H1 (cell line): ENCODE measurements around the gene SNAP47. TPM values are rescaled to one million over a fixed set of nuclear protein-coding genes. Genes with fewer than 3 reads are reported as not detected.

Experiments
- CTCF ChIA-PET: fragments of 300-600 bp; sonication (Branson Sonifier 250); formaldehyde crosslinking; loops from one replicate; lab custom pipeline; 2021; ENCODE audit not compliant: partially characterized antibody; lab: Charles Lee
- POLR2A ChIA-PET: fragments of 300-600 bp; sonication (Branson Sonifier 250); formaldehyde crosslinking; loops from one replicate; lab custom pipeline; 2021; ENCODE audit warnings: inconsistent platforms; ENCODE audit not compliant: partially characterized antibody; lab: Charles Lee
- DNase-seq, 2 experiments: peaks; one replicate each; pipeline versions ENCODE4 v3.0.0 to v3.0.0-alpha.2; 2010 to 2022; ENCODE audit warnings: low spot score in 2 of 2, low read depth in 1 of 2, mixed read lengths in 1 of 2
- FAIRE-seq: peaks from 2 replicates; lab custom pipeline; 2011; peaks lifted over from hg19 to GRCh38; lab: Jason Lieb, UNC
- H2AFZ ChIP-seq: 2 replicates; pipeline ENCODE4 v1.8.1; 2012; ENCODE audit warnings: low read length, inconsistent platforms
- H2AK5ac ChIP-seq: 2 replicates; pipeline ENCODE4 v1.6.1; 2013; ENCODE audit warnings: low read depth, low read length
- H2BK120ac ChIP-seq: replicated peaks from 2 replicates; pipeline ENCODE3; 2013; ENCODE audit warnings: low read depth, low read length, inconsistent platforms
- H2BK12ac ChIP-seq: 2 replicates; pipeline ENCODE4 v1.6.1; 2013; ENCODE audit warnings: low read depth, low read length
- H2BK15ac ChIP-seq: 2 replicates; pipeline ENCODE4 v1.6.1; 2013; ENCODE audit warnings: low read length
- H2BK20ac ChIP-seq: 2 replicates; pipeline ENCODE4 v1.6.1; 2013; ENCODE audit warnings: low read length
- H2BK5ac ChIP-seq: 2 replicates; pipeline ENCODE4 v1.6.1; 2013; ENCODE audit warnings: low read depth, low read length
- H3K14ac ChIP-seq: 2 replicates; pipeline ENCODE4 v1.6.1; 2013; ENCODE audit warnings: inconsistent platforms; ENCODE audit not compliant: insufficient read length
- H3K18ac ChIP-seq: 2 replicates; pipeline ENCODE4 v1.6.1; 2013; ENCODE audit warnings: low read length; ENCODE audit errors: extremely low read depth
- H3K23ac ChIP-seq: 2 replicates; pipeline ENCODE4 v1.6.1; 2013; ENCODE audit warnings: inconsistent platforms; ENCODE audit not compliant: insufficient read length
- H3K23me2 ChIP-seq: 2 replicates; pipeline ENCODE4 v1.6.1; 2013; ENCODE audit warnings: low read depth, low read length
- H3K27ac ChIP-seq: 2 replicates; pipeline ENCODE4 v1.6.1; 2011; ENCODE audit warnings: low read depth, low read length, inconsistent platforms
- H3K27me3 ChIP-seq, 4 experiments: replicated peaks in 1 of 4; 1 replicate in 1 of 4; 2 replicates in 3 of 4; pipeline versions ENCODE4 v1.6.1 to v1.8.1; 2011 to 2013; ENCODE audit warnings: low read length in 3 of 4, mild to moderate bottlenecking in 3 of 4, inconsistent platforms in 2 of 4, mixed read lengths in 2 of 4, moderate library complexity in 1 of 4; ENCODE audit not compliant: control insufficient read depth in 3 of 4, insufficient read depth in 3 of 4; ENCODE audit errors: extremely low read depth in 1 of 4
- H3K36me3 ChIP-seq, 4 experiments: 2 replicates each; pipeline versions ENCODE4 v1.6.1 to v1.8.1; 2011 to 2013; ENCODE audit warnings: mild to moderate bottlenecking in 4 of 4, low read length in 3 of 4, moderate library complexity in 2 of 4, control low read depth in 1 of 4, inconsistent platforms in 1 of 4; ENCODE audit not compliant: insufficient read depth in 4 of 4, control insufficient read depth in 2 of 4
- H3K4ac ChIP-seq: replicated peaks from 2 replicates; pipeline ENCODE3; 2013; ENCODE audit warnings: low read length, low read depth, mixed read lengths, inconsistent platforms; ENCODE audit not compliant: insufficient read length
- H3K4me1 ChIP-seq, 4 experiments: replicated peaks in 1 of 4; 1 replicate in 1 of 4; 2 replicates in 3 of 4; pipeline versions ENCODE4 v1.6.1 to v1.8.1; 2011 to 2013; ENCODE audit warnings: low read length in 3 of 4, inconsistent platforms in 2 of 4, mixed read lengths in 1 of 4; ENCODE audit not compliant: insufficient read depth in 4 of 4, control insufficient read depth in 3 of 4
- H3K4me2 ChIP-seq, 2 experiments: 2 replicates each; pipeline versions ENCODE4 v1.6.1 to v1.8.1; 2011 to 2013; ENCODE audit warnings: low read depth in 2 of 2, low read length in 2 of 2, control low read depth in 1 of 2, inconsistent platforms in 1 of 2, mild to moderate bottlenecking in 1 of 2; ENCODE audit not compliant: insufficient read depth in 1 of 2
- H3K4me3 ChIP-seq, 4 experiments: fragments of 200-600, 300-600 bp in 1 of 4; sonication (generic), shearing (Covaris generic), sonication (Bioruptor Twin) in 1 of 4; 2 replicates each; pipeline versions ENCODE4 v1.5.1 to v1.8.1; 2011 to 2016; ENCODE audit warnings: low read length in 4 of 4, low read depth in 3 of 4, control low read depth in 2 of 4, inconsistent platforms in 2 of 4, mild to moderate bottlenecking in 2 of 4, mixed read lengths in 1 of 4, moderate library complexity in 1 of 4; ENCODE audit not compliant: insufficient read depth in 2 of 4; ENCODE audit errors: extremely low read depth in 1 of 4
- H3K56ac ChIP-seq: replicated peaks from 2 replicates; pipeline ENCODE3; 2013; ENCODE audit warnings: low read depth, mild to moderate bottlenecking, mixed read lengths, low read length, inconsistent platforms; ENCODE audit not compliant: insufficient read length
- H3K79me1 ChIP-seq: 2 replicates; pipeline ENCODE4 v1.6.1; 2013; ENCODE audit warnings: low read depth, low read length, control low read depth
- H3K79me2 ChIP-seq, 2 experiments: 2 replicates each; pipeline versions ENCODE4 v1.6.1 to v1.8.1; 2012 to 2013; ENCODE audit warnings: low read length in 2 of 2, mild to moderate bottlenecking in 2 of 2, inconsistent platforms in 1 of 2; ENCODE audit not compliant: insufficient read depth in 2 of 2, control insufficient read depth in 1 of 2
- H3K9ac ChIP-seq, 4 experiments: replicated peaks in 1 of 4; 1 replicate in 1 of 4; 2 replicates in 3 of 4; pipeline versions ENCODE4 v1.6.1 to v1.8.1; 2011 to 2013; ENCODE audit warnings: low read depth in 3 of 4, low read length in 3 of 4, control low read depth in 2 of 4, mild to moderate bottlenecking in 2 of 4, moderate library complexity in 2 of 4, inconsistent platforms in 1 of 4; ENCODE audit errors: extremely low read depth in 1 of 4
- H3K9me3 ChIP-seq, 2 experiments: 2 replicates each; pipeline versions ENCODE4 v1.6.1 to v1.8.1; 2012 to 2013; ENCODE audit warnings: mild to moderate bottlenecking in 2 of 2, moderate library complexity in 2 of 2, control low read depth in 1 of 2, inconsistent platforms in 1 of 2, low read depth in 1 of 2, low read length in 1 of 2, mixed read lengths in 1 of 2; ENCODE audit not compliant: insufficient read depth in 2 of 2
- H4K20me1 ChIP-seq, 2 experiments: replicated peaks in 1 of 2; 2 replicates each; pipeline versions ENCODE3 to v1.8.1; 2011 to 2013; ENCODE audit warnings: inconsistent platforms in 2 of 2, low read length in 2 of 2, mild to moderate bottlenecking in 1 of 2; ENCODE audit not compliant: insufficient read depth in 2 of 2, control insufficient read depth in 1 of 2
- H4K5ac ChIP-seq: 2 replicates; pipeline ENCODE4 v1.6.1; 2013; ENCODE audit warnings: low read length, low read depth, mixed read lengths, inconsistent platforms; ENCODE audit not compliant: insufficient read length
- H4K8ac ChIP-seq: 2 replicates; pipeline ENCODE4 v1.8.0; 2013; ENCODE audit warnings: mild to moderate bottlenecking, moderate library complexity, low read length, inconsistent platforms; ENCODE audit not compliant: insufficient read depth; ENCODE audit errors: extremely low read depth
- H4K91ac ChIP-seq: replicated peaks from 2 replicates; pipeline ENCODE3; 2013; ENCODE audit warnings: low read length, mixed read lengths, inconsistent platforms; ENCODE audit not compliant: insufficient read length
- CBX5 ChIP-seq: fragments of 300-800, 300-1000 bp; sonication (generic); IDR thresholded peaks from 2 replicates; pipeline ENCODE4 v1.7.1; 2016; ENCODE audit warnings: antibody characterized with exemption, low read length, low read depth
- CHD2 ChIP-seq: IDR thresholded peaks from 2 replicates; pipeline ENCODE4 v1.6.1; 2012; ENCODE audit warnings: low read length, improper control_type of control experiment
- E2F6 ChIP-seq: IDR thresholded peaks from 2 replicates; pipeline ENCODE4 v1.6.1; 2012; ENCODE audit warnings: inconsistent platforms
- EP300 ChIP-seq, 2 experiments: IDR thresholded peaks; 1 replicate in 1 of 2; 2 replicates in 1 of 2; pipeline ENCODE4 v1.6.1; 2011 to 2012; ENCODE audit warnings: low read depth in 2 of 2, low read length in 2 of 2, mild to moderate bottlenecking in 2 of 2, borderline replicate concordance in 1 of 2, inconsistent platforms in 1 of 2, moderate library complexity in 1 of 2
- GTF2F1 ChIP-seq: IDR thresholded peaks from 2 replicates; pipeline ENCODE4 v1.6.1; 2012; ENCODE audit warnings: low read depth, low read length, improper control_type of control experiment, borderline replicate concordance
- JUN ChIP-seq: IDR thresholded peaks from 2 replicates; pipeline ENCODE4 v1.6.1; 2011; ENCODE audit warnings: low read depth, mild to moderate bottlenecking, improper control_type of control experiment, low read length
- JUND ChIP-seq: IDR thresholded peaks from 2 replicates; pipeline ENCODE4 v1.6.1; 2011; ENCODE audit warnings: mild to moderate bottlenecking, improper control_type of control experiment, low read length
- KDM1A ChIP-seq: fragments of 200-600, 300-600 bp; sonication (generic); IDR thresholded peaks from 2 replicates; pipeline ENCODE4 v1.7.1; 2016; ENCODE audit warnings: mild to moderate bottlenecking, low read length, borderline replicate concordance
- KDM5A ChIP-seq: fragments of 200-600 bp; IDR thresholded peaks from 2 replicates; pipeline ENCODE4 v1.7.1; 2012; ENCODE audit warnings: mild to moderate bottlenecking, low read length, inconsistent platforms, mixed read lengths
- PHF8 ChIP-seq: fragments of 200-600 bp; sonication (generic); conservative IDR thresholded peaks from 2 replicates; pipeline ENCODE4 v1.7.1; 2012; ENCODE audit warnings: low read depth, mild to moderate bottlenecking, inconsistent platforms, low read length, moderate library complexity
- SP1 ChIP-seq: IDR thresholded peaks from 2 replicates; pipeline ENCODE4 v1.6.1; 2011; ENCODE audit warnings: low read depth, low read length
- ZNF274 ChIP-seq: IDR thresholded peaks from 2 replicates; pipeline ENCODE4 v1.7.0; 2012; ENCODE audit warnings: low read length, borderline replicate concordance; ENCODE audit errors: extremely low read depth
- WGBS, 2 experiments: shearing (Covaris generic) in 1 of 2; methylation state at CpG; one replicate each; pipeline versions ENCODE4 v1.1.6 to v1.1.7; 2013 to 2015; ENCODE audit warnings: low lambda C conversion rate in 2 of 2, mixed read lengths in 2 of 2, inconsistent platforms in 1 of 2, low coverage in 1 of 2, missing lambda C conversion rate in 1 of 2; ENCODE audit not compliant: insufficient replicate concordance in 2 of 2, insufficient coverage in 1 of 2, insufficient read length in 1 of 2; ENCODE audit errors: extremely low coverage in 1 of 2, missing lambda C conversion rate in 1 of 2; 5-methylcytosine and 5-hydroxymethylcytosine counted together
- polyA plus RNA-seq, 7 experiments: library from polyadenylated mRNA; depleted of rRNA in 3 of 7; stranded (reverse) in 5 of 7; unstranded in 2 of 7; fragments of >200 nt in 5 of 7; fragments of 200-250 nt in 2 of 7; gene quantifications; 1 replicate in 5 of 7; 2 replicates in 1 of 7; 4 replicates in 1 of 7; pipeline versions ENCODE4 v1.2.1 to v1.2.3, GENCODE V29; 2011 to 2013; ENCODE audit warnings: missing spikeins in 2 of 7, mixed read lengths in 2 of 7
- total RNA-seq: library from RNA; stranded (reverse); fragmentation: NEBNext Ultra II Directional; extraction: Animal tissue kit (Norgen Biotek cat#: 25700); gene quantifications from 2 replicates; pipeline ENCODE4 v1.2.1, GENCODE V29; 2021

The SNAP47 gene
- total and polyA plus RNA-seq, 2 of the 8 experiments (the other 6 are each of a cell fraction or from before 2014, with no cell fraction given): 37.6 to 42.2 TPM

DNA sequence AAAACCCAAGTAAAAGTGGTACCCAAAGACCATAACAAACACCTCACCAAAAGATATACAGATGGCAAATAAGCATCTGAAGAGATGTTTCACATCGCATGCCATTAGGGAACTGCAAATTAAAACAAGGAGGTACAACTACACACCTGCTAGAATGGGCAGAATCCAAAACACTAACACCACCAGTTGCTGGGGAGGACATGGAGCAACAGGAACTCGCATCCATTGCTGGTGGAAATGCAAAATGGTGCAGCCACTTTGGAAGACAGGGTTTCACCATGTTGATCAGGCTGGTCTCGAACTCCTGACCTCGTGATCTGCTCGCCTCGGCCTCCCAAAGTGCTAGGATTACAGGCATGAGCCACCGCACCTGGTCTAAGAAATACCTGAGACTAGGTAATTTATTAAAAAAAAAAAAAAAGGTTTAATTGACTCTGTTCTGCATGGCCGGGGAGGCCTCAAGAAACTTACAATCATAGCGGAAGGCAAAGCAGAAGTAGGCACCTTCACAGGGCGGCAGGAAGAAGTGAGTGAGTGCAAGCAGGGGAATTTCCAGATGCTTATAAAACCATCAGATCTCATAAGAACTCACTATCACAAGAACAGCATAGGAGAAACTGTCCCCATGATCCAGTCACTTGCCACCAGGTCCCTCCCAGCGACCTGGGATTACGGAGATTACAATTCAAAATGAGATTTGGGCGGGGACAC is 50.0 kb downstream of the SNAP47 start:
- Histone ChIP-seq H2AK5ac (no peak overlapping the region), H3K23ac (no peak overlapping the region), H3K27me3 (peaks cover 4 to 37% (median 27%) of the 10 kb centered on the region in 4 experiments; a peak in 6 of 7 replicates), H3K4me1 (peaks cover 0 to 15% (median 9%) of the 10 kb centered on the region in 4 experiments; a peak in 5 of 7 replicates), H2AFZ (no peak overlapping the region), H2BK12ac (no peak overlapping the region), H3K36me3 (no peaks in the 10 kb centered on the region; a peak in 1 of 8 replicates), H2BK5ac (no peak overlapping the region), H4K8ac (no peak overlapping the region), H3K18ac (no peak overlapping the region), H2BK120ac (no peak overlapping the region), H3K4ac (no peak overlapping the region), H3K27ac (no peak overlapping the region), H2BK15ac (no peak overlapping the region), H3K4me2 (no peak overlapping the region), H3K9me3 (no peaks in the 10 kb centered on the region), H3K56ac (no peak overlapping the region), H3K4me3 (no peak overlapping the region), H2BK20ac (no peak overlapping the region), H3K23me2 (peaks cover 13% of the 10 kb centered on the region), H3K79me2 (no peaks in the 10 kb centered on the region), H4K20me1 (peaks cover 0 to 14% of the 10 kb centered on the region in 2 experiments), H4K91ac (no peak overlapping the region), H4K5ac (no peak overlapping the region), H3K9ac (no peak overlapping the region), H3K14ac (no peak overlapping the region), H3K79me1 (no peaks in the 10 kb centered on the region)
- 87% methylated on average over 11 of the region's 13 CpGs; no CpG with 5 or more reads in 1 of the 2 experiments for WGBS, 2 experiments
- no peak for TF ChIP-seq KDM1A
- no peak for TF ChIP-seq ZNF274
- TF ChIP-seq KDM5A: no peak
- no peak for TF ChIP-seq GTF2F1
- TF ChIP-seq PHF8: no peak
- no peak for TF ChIP-seq CHD2
- TF ChIP-seq CBX5: no peak
- no peak for TF ChIP-seq JUN
- TF ChIP-seq EP300 (IDR thresholded peaks at IDR 0.05; ENCODE audit: borderline replicate concordance in 1 of 2, low read depth in 2 of 2, low read length in 2 of 2): no peak
- no peak for TF ChIP-seq SP1
- no peak for TF ChIP-seq JUND
- TF ChIP-seq E2F6: no peak
- DNase-seq (no peak), FAIRE-seq (no peak)
- ChIA-PET POLR2A (no interaction called here), CTCF (interaction anchor here (0.6 to 0.9 kb wide), 2 partner anchors 168 to 307 kb away, joined by 3 to 7 read pairs; no protein-coding TSS in a partner anchor)
